Activated naive CD4-positive, alpha-beta T cell treated with anti-CD3 and anti-CD28 coated beads, Interleukin-2, amount 10 ng/mL, durations not matched to agents 7 days and 5 days (primary cell): ENCODE measurements around the gene SNAPC1.

ENCODE experiments used
- CTCF ChIA-PET: fragments of 350-600 bp; sonication (Branson Sonifier 250); formaldehyde crosslinking; loops from one replicate; lab custom pipeline; 2021; ENCODE audit warnings: antibody characterized with exemption; lab: Charles Lee
- DNase-seq: peaks from one replicate; pipeline ENCODE4 v3.0.0-alpha.2; 2020
- H3K27ac Mint-ChIP-seq: one replicate; pipeline ENCODE4 v1.8.0; 2021; ENCODE audit warnings: mild to moderate bottlenecking, moderate library complexity, mixed read lengths
- H3K27me3 Mint-ChIP-seq: one replicate; pipeline ENCODE4 v1.8.0; 2021; ENCODE audit warnings: mild to moderate bottlenecking, mixed read lengths
- H3K36me3 Mint-ChIP-seq: one replicate; pipeline ENCODE4 v1.8.0; 2021; ENCODE audit warnings: mixed read lengths
- H3K4me1 Mint-ChIP-seq: one replicate; pipeline ENCODE4 v1.8.0; 2021; ENCODE audit warnings: mixed read lengths
- H3K4me3 Mint-ChIP-seq: one replicate; pipeline ENCODE4 v1.8.0; 2021; ENCODE audit warnings: mild to moderate bottlenecking, moderate library complexity, mixed read lengths
- H3K9me3 Mint-ChIP-seq: one replicate; pipeline ENCODE4 v1.8.0; 2021; ENCODE audit warnings: mixed read lengths

Gene SNAPC1, protein sequence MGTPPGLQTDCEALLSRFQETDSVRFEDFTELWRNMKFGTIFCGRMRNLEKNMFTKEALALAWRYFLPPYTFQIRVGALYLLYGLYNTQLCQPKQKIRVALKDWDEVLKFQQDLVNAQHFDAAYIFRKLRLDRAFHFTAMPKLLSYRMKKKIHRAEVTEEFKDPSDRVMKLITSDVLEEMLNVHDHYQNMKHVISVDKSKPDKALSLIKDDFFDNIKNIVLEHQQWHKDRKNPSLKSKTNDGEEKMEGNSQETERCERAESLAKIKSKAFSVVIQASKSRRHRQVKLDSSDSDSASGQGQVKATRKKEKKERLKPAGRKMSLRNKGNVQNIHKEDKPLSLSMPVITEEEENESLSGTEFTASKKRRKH

DNA sequence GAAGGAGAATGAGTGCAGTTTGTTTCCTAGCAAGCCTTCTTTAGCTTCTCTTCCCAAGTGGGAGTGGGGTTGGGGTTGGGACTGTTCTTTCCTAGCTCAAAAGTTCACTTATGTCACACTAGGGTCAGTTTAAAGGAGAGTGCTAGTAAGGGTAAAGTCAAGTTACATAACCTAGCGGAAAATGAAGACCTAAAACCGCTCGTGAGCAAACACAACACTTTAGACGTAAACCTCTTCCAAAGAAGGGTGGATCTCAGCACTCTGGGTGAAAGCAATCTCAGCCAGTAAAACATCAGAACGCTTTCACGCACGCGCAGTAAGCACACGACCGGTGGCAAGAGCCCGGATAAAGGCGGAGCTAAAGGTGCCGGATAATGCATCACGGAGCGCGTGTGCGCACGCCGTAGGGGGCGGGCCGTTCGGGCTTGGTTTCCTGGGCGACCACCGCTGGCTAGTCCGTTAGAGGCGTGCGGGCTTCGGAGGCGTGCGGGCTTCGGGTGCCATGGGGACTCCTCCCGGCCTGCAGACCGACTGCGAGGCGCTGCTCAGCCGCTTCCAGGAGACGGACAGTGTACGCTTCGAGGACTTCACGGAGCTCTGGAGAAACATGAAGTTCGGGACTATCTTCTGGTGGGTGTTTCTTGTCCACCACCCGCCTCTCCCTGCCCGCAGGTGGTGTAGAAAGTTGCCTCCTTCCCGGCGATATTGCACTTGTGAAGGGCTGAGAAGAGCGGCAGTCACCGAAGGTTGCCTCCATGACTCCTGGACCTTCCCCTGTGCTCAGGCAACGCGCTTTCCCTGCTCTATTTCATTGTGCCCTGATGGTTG, at the start of gene SNAPC1:
Gene SNAPC1, plus strand, starts transcription at position 462 of the 828 bp plus-strand sequence. Its CDS starts 41 bp downstream, at position 503.
- CTCF ChIA-PET: interaction anchor here (0.6 to 4.4 kb wide), 10 partner anchors 9 to 477 kb away, joined by 3 to 32 read pairs (median 3); no protein-coding TSS in a partner anchor
- peak within 1 kb of the TSS; percentile 98 for H3K4me3 Mint-ChIP-seq

DNA sequence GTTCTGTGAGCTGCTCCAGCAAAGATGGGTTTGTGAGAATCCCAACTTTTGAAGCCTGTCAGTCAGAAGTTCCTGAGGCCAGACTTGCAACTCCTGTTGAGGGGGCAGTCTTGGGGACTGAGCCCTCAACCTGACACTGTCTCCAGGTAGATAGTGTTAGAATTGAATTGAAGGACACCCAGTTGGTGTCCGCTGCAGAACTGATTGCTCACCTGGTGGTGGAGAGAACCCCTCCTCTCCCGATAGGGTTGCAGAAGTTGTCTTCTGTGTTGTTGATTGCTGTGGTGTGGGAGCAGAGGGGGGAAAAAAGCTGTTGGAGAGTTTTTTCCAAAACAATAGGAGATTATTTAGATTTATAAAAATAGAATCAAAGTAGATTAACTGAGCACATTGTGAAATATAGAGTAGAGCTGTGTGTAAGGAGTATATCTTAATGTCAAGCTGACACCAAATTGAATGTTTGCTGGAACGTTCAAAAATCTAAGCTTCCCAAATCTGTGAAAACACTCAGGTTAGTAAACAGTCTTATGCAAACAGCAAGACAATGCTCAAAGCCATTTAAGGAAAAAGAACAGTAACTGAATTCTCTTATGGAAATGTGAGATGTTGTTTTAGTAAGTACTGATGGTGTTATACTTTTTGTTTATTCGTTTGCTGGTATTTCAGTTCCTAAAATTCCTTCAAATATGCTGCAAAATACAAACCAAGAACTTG, 48.3 kb upstream of the SNAPC1 start:
- peaks cover 12% of the 10 kb centered on the region for H3K36me3 Mint-ChIP-seq
- no peaks in the 10 kb centered on the region for H3K27me3 Mint-ChIP-seq
- H3K4me1 Mint-ChIP-seq: peaks cover 87% of the 10 kb centered on the region
- H3K9me3 Mint-ChIP-seq: no peaks in the 10 kb centered on the region
- no peak overlapping the region for H3K4me3 Mint-ChIP-seq
- no peak for DNase-seq
- CTCF ChIA-PET: interaction anchor here (1.0 to 1.5 kb wide), 3 partner anchors 9 to 17 kb away, joined by 3 read pairs; no protein-coding TSS in a partner anchor
- peak overlapping the region; percentile 11 for H3K27ac Mint-ChIP-seq

More for the DNA sequence above, at the start of gene SNAPC1:
- no peaks in the 10 kb centered on the region for H3K9me3 Mint-ChIP-seq
- peak; percentile 99 for DNase-seq
- H3K27ac Mint-ChIP-seq: peak within 1 kb of the TSS; percentile 100
- peaks cover 8% of the 10 kb centered on the region for H3K27me3 Mint-ChIP-seq
- H3K4me1 Mint-ChIP-seq: peaks cover 49% of the 10 kb centered on the region
- H3K36me3 Mint-ChIP-seq: peaks cover 17% of the 10 kb centered on the region

DNA sequence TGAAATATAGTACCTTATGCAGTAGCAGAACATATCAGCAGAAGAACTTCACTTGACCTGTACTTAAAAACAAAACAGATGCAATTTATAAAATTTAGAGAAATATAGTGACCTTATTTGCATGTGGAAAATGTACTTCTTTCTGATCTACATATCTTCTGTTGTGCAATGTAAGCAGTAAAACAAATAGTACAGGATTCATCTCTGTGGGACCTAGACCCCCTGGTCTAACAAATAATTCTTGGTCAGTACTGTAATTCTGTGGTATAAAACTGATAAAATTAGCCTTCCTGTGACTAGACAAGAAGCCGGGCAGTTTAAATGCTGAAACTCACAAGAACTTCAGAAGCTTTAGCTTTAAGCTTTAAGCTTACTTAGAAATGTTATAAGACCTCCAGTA, 45.3 kb upstream of the SNAPC1 start:
- Mint-ChIP-seq H3K27me3 (no peaks in the 10 kb centered on the region), H3K27ac (no peak overlapping the region), H3K9me3 (no peaks in the 10 kb centered on the region), H3K4me1 (peaks cover 84% of the 10 kb centered on the region), H3K4me3 (no peak overlapping the region), H3K36me3 (peaks cover 16% of the 10 kb centered on the region)
- CTCF ChIA-PET: interaction anchor here (1.2 kb wide), 1 partner anchor 155 kb away, joined by 4 read pairs; no protein-coding TSS in a partner anchor
- no peak for DNase-seq

DNA sequence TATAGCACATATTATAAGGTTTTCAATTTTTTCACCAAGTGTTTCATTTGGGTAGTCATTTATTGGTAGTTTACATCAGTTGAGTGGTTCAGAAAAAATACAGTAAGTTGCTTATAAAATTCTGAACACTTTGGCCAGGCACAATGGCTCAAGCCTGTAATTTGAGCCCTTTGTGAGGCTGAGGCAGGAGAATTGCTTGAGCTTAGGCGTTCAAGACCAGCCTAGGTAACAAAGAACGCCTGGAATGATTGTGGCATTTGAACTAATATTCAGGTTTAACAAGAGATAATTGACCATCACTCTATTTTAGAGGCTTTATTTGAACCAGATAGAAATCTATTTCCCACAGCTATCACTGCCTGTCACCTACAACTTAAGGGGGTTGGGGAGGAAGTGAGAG, 44.2 kb upstream of the SNAPC1 start:
- peaks cover 77% of the 10 kb centered on the region for H3K4me1 Mint-ChIP-seq
- H3K27me3 Mint-ChIP-seq: no peaks in the 10 kb centered on the region
- no peak for DNase-seq
- peaks cover 20% of the 10 kb centered on the region for H3K36me3 Mint-ChIP-seq
- H3K4me3 Mint-ChIP-seq: no peak overlapping the region
- H3K9me3 Mint-ChIP-seq: no peaks in the 10 kb centered on the region
- H3K27ac Mint-ChIP-seq: peak overlapping the region; percentile 49
- CTCF ChIA-PET: interaction anchor here (1.2 kb wide), 2 partner anchors 12 to 156 kb away, joined by 3 to 4 read pairs; no protein-coding TSS in a partner anchor

DNA sequence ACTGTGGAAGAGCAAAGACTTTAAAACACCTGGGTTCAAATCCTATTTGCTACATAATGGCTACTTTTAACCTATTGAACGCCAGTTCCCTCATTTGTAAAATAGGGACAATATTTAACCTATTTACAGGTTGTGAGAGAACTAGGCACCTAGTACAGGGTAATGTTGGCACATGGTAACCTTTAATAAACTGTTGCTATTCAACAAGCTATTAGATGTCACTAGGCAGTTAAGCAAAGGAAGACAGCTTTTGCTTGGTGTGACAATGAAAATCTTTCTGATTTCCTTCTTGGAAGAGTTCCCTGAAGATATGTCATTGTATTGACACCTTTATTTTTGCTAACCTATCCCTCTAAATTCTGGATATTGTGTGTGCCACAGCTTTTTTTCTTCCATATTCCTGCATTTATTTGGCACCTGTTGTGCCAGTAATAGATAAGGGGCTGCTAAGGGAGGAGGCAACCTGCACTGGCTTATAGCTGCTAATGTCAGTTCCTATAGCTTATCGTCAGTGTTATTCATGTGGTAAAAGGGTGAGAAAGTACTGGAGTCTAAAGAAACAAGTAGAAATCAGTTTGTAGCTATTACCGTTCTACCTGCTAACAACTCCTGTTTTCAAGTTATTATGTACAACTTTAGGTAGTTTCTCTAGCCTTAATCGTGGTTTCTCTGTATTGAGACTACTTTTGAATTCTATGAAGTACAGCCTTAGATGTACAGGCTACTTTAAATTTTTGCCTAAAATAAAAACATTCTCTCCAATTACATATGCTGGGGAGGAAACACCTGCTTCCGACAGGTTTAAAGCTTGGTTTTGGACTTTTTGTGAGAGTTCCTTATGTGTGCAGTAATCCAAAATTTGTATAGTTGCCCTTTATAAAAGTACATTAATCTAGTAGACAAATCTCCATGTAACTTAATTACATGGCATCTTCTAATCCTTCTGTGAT, 42.6 kb upstream of the SNAPC1 start:
- no peaks in the 10 kb centered on the region for H3K27me3 Mint-ChIP-seq
- H3K36me3 Mint-ChIP-seq: peaks cover 26% of the 10 kb centered on the region
- CTCF ChIA-PET: interaction anchor here (0.9 to 1.6 kb wide), 9 partner anchors 10 to 423 kb away, joined by 3 to 6 read pairs (median 4); no protein-coding TSS in a partner anchor
- H3K9me3 Mint-ChIP-seq: no peaks in the 10 kb centered on the region
- peak overlapping the region; percentile 46 for H3K4me3 Mint-ChIP-seq
- no peak for DNase-seq
- peak overlapping the region; percentile 84 for H3K27ac Mint-ChIP-seq
- peaks cover 74% of the 10 kb centered on the region for H3K4me1 Mint-ChIP-seq

DNA sequence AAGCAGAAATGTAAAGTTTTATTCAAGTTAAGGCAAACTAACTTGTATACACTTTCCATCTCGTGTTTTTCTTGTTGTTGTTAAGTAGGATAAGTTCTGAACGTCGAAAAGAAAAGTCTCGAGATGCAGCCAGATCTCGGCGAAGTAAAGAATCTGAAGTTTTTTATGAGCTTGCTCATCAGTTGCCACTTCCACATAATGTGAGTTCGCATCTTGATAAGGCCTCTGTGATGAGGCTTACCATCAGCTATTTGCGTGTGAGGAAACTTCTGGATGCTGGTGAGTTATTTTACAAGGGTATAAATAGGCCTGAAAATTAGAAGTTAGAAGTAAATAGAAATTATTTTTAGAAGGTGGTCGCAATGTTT, 41.9 kb upstream of the SNAPC1 start:
- no peaks in the 10 kb centered on the region for H3K9me3 Mint-ChIP-seq
- CTCF ChIA-PET: interaction anchor here (0.9 to 1.6 kb wide), 8 partner anchors 9 to 424 kb away, joined by 3 to 6 read pairs (median 4); no protein-coding TSS in a partner anchor
- peaks cover 74% of the 10 kb centered on the region for H3K4me1 Mint-ChIP-seq
- DNase-seq: no peak
- peak overlapping the region; percentile 84 for H3K27ac Mint-ChIP-seq
- H3K36me3 Mint-ChIP-seq: peaks cover 31% of the 10 kb centered on the region
- no peaks in the 10 kb centered on the region for H3K27me3 Mint-ChIP-seq
- H3K4me3 Mint-ChIP-seq: peak overlapping the region; percentile 46

DNA sequence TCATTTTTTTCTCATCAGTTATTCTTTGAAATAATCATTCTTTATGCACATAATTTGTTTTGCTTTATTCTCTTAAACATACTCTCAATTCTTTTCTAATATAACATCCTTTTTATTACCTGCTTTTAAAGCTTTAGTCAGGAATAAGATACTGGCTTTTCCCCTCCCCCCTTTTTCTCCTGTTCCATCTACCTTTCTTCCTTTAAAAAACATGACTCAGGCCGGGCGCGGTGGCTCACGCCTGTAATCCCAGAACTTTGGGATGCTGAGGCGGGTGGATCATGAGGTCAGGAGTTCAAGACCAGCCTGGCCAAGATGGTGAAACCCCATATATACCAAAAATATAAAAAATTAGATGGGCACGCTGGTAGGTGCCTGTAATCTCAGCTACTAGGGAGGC, 41.5 kb upstream of the SNAPC1 start:
- Mint-ChIP-seq H3K27ac (peak overlapping the region; percentile 73), H3K4me3 (no peak overlapping the region), H3K27me3 (no peaks in the 10 kb centered on the region), H3K9me3 (no peaks in the 10 kb centered on the region), H3K36me3 (peaks cover 35% of the 10 kb centered on the region), H3K4me1 (peaks cover 69% of the 10 kb centered on the region)
- DNase-seq: no peak
- CTCF ChIA-PET: interaction anchor here (1.3 to 1.4 kb wide), 2 partner anchors 15 to 28 kb away, joined by 4 read pairs; no protein-coding TSS in a partner anchor

DNA sequence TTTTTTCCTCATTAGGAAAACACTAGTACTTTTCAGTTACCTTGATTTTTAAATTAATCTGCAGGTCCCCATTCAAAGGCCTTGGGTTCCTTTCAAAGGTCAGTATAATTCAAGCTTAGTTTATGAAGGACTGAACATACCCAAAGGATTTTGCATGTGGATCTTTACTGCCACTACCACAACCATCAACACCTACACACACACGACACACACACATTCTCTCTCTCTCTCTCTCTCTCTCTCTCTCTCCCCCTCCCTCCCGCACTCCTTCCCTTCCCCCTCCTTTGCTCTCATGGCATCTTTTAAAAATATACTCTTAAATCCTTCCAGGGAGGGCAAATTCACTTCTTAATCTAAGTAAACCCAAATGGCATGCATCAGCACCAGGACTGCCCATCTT, 38.1 kb upstream of the SNAPC1 start:
- Mint-ChIP-seq H3K9me3 (no peaks in the 10 kb centered on the region), H3K27me3 (no peaks in the 10 kb centered on the region), H3K27ac (no peak overlapping the region), H3K4me1 (peaks cover 65% of the 10 kb centered on the region), H3K4me3 (no peak overlapping the region), H3K36me3 (peaks cover 60% of the 10 kb centered on the region)
- CTCF ChIA-PET: interaction anchor here (1.2 kb wide), 1 partner anchor 248 kb away, joined by 3 read pairs; no protein-coding TSS in a partner anchor
- no peak for DNase-seq

DNA sequence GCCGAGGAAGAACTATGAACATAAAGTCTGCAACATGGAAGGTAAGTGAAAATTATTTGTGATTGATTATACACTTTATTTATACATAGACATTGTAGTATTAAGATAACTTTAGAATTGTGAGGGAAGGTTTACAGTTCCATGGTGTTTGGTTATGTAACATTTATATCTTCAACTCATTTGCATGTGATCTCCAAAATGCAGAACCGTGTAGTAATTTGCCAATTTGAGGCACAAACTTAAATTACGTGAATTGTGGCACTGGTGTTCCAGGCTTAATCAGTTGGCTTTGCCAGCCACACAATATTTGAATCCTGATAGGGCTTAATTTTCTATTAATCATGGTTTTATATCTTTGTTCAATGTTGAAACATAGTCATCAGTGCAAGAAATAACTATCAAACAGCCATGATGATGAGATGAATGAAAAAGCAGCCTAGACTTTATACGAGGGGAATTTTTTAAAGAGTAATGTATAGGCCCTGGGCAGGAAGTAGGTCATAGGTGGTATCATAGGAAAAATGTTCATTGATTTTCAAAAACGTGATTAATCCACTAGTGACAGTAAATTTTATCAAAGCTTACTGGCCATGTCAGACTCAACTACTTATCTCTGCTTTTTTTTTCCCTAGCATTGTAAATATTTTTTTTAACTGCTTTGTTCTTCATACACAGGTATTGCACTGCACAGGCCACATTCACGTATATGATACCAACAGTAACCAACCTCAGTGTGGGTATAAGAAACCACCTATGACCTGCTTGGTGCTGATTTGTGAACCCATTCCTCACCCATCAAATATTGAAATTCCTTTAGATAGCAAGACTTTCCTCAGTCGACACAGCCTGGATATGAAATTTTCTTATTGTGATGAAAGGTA, 35.2 kb upstream of the SNAPC1 start:
- H3K27ac Mint-ChIP-seq: peak overlapping the region; percentile 67
- H3K9me3 Mint-ChIP-seq: no peaks in the 10 kb centered on the region
- H3K36me3 Mint-ChIP-seq: peaks cover 68% of the 10 kb centered on the region
- DNase-seq: no peak
- peaks cover 56% of the 10 kb centered on the region for H3K4me1 Mint-ChIP-seq
- no peaks in the 10 kb centered on the region for H3K27me3 Mint-ChIP-seq
- H3K4me3 Mint-ChIP-seq: no peak overlapping the region
- CTCF ChIA-PET: interaction anchor here (0.7 to 1.1 kb wide), 3 partner anchors 22 to 252 kb away, joined by 3 to 6 read pairs (median 5); no protein-coding TSS in a partner anchor

DNA sequence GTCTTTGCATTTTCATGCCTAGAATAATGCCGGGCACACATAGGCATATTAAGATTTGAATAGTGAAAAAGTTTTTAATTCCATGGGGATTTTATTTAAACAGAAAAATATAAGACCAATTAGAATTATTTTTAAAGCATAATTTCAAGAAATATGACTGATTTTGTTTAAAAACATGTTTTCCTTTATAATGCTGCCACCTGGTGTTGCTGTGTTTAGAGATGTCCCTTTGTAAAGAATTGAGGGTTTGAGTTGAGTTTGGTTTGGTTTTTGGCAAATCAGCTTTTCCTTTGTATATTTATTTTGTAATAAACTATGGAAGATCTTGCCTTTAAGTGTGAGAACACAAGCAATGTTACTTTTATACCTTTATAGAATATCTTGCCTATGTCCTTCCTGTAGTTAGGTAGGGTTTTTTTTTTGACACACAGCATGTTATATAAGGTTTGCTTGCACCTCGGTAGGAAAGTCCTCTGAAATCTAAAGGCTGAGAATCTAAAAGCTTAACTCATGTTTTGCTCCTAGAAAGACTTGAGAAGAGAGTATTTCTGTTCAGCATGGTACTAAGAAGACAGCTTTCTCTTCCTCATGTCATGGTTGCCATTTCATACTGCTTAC, 31.4 kb upstream of the SNAPC1 start:
- Mint-ChIP-seq H3K27me3 (no peaks in the 10 kb centered on the region), H3K27ac (no peak overlapping the region), H3K4me3 (no peak overlapping the region), H3K4me1 (peaks cover 39% of the 10 kb centered on the region), H3K9me3 (no peaks in the 10 kb centered on the region), H3K36me3 (peaks cover 72% of the 10 kb centered on the region)
- DNase-seq: no peak
- CTCF ChIA-PET: interaction anchor here (0.7 to 2.0 kb wide), 6 partner anchors 17 to 270 kb away, joined by 3 to 10 read pairs (median 5); no protein-coding TSS in a partner anchor

DNA sequence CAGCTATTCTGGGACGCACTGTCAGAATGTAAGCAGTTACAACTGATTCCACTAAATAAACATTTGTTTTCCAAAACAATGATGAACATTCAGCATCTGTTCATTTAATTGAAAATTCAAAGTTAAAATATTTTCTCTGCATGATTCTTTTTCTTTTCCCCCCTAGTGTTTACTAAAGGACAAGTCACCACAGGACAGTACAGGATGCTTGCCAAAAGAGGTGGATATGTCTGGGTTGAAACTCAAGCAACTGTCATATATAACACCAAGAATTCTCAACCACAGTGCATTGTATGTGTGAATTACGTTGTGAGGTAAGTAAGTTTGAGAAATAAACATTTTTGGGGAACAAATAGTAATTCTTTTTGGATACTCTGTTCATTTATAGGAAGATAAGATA, 28.2 kb upstream of the SNAPC1 start:
- Mint-ChIP-seq H3K4me3 (no peak overlapping the region), H3K9me3 (no peaks in the 10 kb centered on the region), H3K27ac (no peak overlapping the region), H3K4me1 (peaks cover 18% of the 10 kb centered on the region), H3K36me3 (peaks cover 73% of the 10 kb centered on the region), H3K27me3 (no peaks in the 10 kb centered on the region)
- no peak for DNase-seq
- CTCF ChIA-PET: no interaction called here
